Stimulated activated naive B cell treated with anti-CD40 and anti-IgM and Interleukin-4, amounts not matched to agents 10 μg/mL and 1 μg/mL and 100 μg/mL, for 72 hours (primary cell): Measurements from ENCODE around the gene TYROBP.

Experiments used
- ATAC-seq, 2 donors: fragments of 150-1000 bp; cut with Tn5 transposase; replicated peaks; 2 replicates each; pipeline ENCODE4 v1.10.0; 2021; ENCODE audit warnings: moderate library complexity in 1 of 2
- DNase-seq: peaks from one replicate; pipeline ENCODE4 v3.0.0; 2021
- H3K27ac Mint-ChIP-seq: one replicate; pipeline ENCODE4 v1.8.0; 2022; ENCODE audit warnings: mild to moderate bottlenecking, mixed read lengths
- H3K27me3 Mint-ChIP-seq, 2 donors: one replicate each; pipeline ENCODE4 v1.8.0; 2022; ENCODE audit warnings: mixed read lengths in 2 of 2
- H3K36me3 Mint-ChIP-seq, 2 donors: one replicate each; pipeline ENCODE4 v1.8.0; 2022; ENCODE audit warnings: mixed read lengths in 2 of 2, mild to moderate bottlenecking in 1 of 2
- H3K4me1 Mint-ChIP-seq, 2 donors: one replicate each; pipeline ENCODE4 v1.8.0; 2022; ENCODE audit warnings: mixed read lengths in 2 of 2, mild to moderate bottlenecking in 1 of 2
- H3K4me3 Mint-ChIP-seq, 2 donors: one replicate each; pipeline ENCODE4 v1.8.0; 2022; ENCODE audit warnings: mild to moderate bottlenecking in 2 of 2, mixed read lengths in 2 of 2, moderate library complexity in 1 of 2
- H3K9me3 Mint-ChIP-seq, 2 donors: one replicate each; pipeline ENCODE4 v1.8.0; 2022; ENCODE audit warnings: mixed read lengths in 2 of 2, mild to moderate bottlenecking in 1 of 2

The TYROBP gene

GRCh38 chr19:35938282-35939224, 30.5 kb upstream of the TYROBP start:
- Mint-ChIP-seq H3K9me3 (no peaks in the 10 kb centered on the region), H3K4me3 (no peak overlapping the region), H3K36me3 (no peaks in the 10 kb centered on the region), H3K27ac (no peak overlapping the region), H3K4me1 (peaks cover 12 to 21% of the 10 kb centered on the region in 2 donors), H3K27me3 (peaks cover 25 to 29% of the 10 kb centered on the region in 2 donors)
- DNase-seq (no peak), ATAC-seq (no peak)

- ATAC-seq = no peak
- DNase-seq = no peak
Measured at GRCh38 chr19:35937345-35938281, 29.5 kb upstream of the TYROBP start.

DNA sequence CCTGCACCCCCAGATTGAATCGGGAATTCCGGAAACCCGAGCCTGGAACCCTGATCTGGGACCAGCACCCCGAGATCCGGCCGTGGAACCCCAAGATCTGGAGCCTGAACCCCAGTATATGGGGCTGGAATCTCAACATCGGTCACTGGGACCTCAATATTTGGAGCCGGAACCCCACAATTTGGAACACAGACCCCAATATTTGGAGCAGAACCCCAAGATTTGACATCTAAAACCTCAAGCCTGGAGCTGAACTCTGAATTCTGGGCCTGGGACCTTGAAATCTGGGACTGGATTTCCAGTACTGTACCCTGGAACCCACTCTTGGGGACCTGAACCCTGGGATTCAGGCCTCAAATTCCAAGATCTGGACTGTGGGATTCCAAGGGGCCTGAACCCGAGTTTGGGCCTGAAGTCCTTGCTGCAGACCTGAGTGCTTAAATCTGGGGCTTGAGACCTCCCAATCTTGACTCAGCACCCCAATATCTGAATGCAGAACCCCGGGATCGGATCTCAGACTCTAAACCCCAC, 28.7 kb upstream of the TYROBP start:
- no peaks in the 10 kb centered on the region for H3K9me3 Mint-ChIP-seq
- DNase-seq (no peak), ATAC-seq (no peak)
- H3K27me3 Mint-ChIP-seq = peaks cover 22 to 23% of the 10 kb centered on the region in 2 donors
- peak overlapping the region; percentile 53 to 63 for H3K4me3 Mint-ChIP-seq
- no peaks in the 10 kb centered on the region for H3K36me3 Mint-ChIP-seq
- no peak overlapping the region for H3K27ac Mint-ChIP-seq
- peaks cover 15 to 25% of the 10 kb centered on the region in 2 donors for H3K4me1 Mint-ChIP-seq

More at GRCh38 chr19:35937345-35938281, 29.5 kb upstream of the TYROBP start:
- Mint-ChIP-seq H3K27me3 (peaks cover 22 to 23% of the 10 kb centered on the region in 2 donors), H3K27ac (no peak overlapping the region), H3K4me3 (peak overlapping the region in 1 of 2 donors; percentile 15), H3K9me3 (no peaks in the 10 kb centered on the region), H3K36me3 (no peaks in the 10 kb centered on the region), H3K4me1 (peaks cover 12 to 21% of the 10 kb centered on the region in 2 donors)

DNA sequence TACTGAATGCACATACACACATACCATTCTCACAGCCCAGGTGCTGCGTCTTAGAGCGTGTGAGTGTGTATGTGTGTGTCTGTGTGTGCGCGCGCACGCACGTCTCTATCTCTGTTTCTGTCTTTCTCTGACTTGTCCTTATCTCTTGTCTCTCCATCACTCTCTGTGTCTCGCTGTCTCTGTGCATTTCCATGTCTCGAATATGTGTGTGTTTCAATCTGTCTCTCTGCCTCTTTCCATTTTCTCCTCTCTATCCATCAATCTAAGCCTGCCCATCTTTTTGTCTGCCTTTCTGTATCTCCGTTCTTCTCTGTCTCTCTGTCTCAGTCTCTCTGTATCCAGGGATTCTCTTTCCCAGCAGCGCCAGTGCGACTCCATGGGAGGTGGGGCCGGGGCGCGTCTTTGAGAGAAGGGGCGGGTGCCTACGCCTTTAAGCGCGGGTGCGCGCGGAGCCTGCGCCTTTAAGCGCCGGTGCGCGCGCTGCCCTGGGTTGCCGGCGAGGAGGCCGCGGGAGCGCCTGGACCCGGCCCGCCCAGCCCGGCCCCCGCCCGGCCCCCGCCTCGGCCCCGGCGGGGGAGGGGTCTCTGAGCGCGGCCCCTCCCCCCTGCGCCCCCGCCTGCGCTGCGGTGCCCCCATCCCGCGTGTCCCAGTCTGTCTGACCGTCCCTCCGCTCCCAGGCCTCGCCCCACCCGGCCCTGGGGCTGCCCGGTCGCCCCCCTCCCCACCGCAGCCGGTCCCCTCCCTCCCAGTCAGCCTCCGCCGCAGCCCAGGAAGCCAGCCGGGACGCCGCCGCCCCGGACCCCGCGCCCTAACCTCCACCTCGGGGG, 28.0 kb upstream of the TYROBP start, which contains the start of gene LRFN3:
Gene LRFN3 (plus strand): TSS at position 464 of the 827 bp plus-strand sequence. CDS start 3,052 bp downstream, outside the sequence.
- no peak for ATAC-seq

DNA sequence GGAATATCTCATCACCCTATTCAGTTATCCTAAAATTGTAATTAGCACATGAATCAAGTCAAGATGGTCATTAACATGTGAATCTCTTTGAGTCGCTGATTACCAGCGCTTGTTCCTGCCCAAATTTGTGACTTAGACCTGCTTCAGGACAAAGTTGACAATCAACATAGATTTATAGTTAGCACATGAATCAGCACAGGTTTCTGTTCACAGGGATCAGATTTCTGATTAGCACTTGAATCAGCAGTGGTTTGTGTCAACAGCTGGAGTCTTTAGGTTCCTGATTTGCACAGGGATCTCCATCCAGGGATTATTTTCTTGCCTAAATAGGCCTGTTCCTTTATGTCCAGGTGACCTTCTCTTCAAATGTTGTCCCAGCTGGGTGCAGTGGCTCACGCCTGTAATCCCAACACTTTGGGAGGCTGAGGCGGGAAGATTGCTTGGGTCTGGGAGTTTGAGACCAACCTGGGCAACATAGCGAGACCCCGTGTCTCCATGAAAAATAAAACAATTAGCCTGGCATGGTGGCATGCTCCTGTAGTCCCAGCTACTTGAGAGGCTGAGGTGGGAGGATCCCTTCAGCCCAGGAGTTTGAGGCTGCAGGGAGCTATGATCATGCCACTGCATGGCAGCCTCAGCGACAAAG, 24.3 kb upstream of the TYROBP start:
- no peak for ATAC-seq
- DNase-seq = no peak
- Mint-ChIP-seq H3K27ac (no peak overlapping the region), H3K4me1 (peaks cover 27 to 47% of the 10 kb centered on the region in 2 donors), H3K9me3 (peaks cover 2 to 5% of the 10 kb centered on the region in 2 donors), H3K4me3 (no peak overlapping the region), H3K36me3 (peaks cover 0 to 1% of the 10 kb centered on the region in 2 donors), H3K27me3 (peaks cover 6 to 7% of the 10 kb centered on the region in 2 donors)

More for the DNA sequence above, 28.0 kb upstream of the TYROBP start, which contains the start of gene LRFN3:
- no peak for DNase-seq
- H3K4me1 Mint-ChIP-seq = peaks cover 18 to 31% of the 10 kb centered on the region in 2 donors
- no peak within 1 kb of the TSS for H3K27ac Mint-ChIP-seq
- H3K36me3 Mint-ChIP-seq = no peaks in the 10 kb centered on the region
- peaks cover 22 to 23% of the 10 kb centered on the region in 2 donors for H3K27me3 Mint-ChIP-seq
- peak within 1 kb of the TSS; percentile 71 to 82 for H3K4me3 Mint-ChIP-seq
- H3K9me3 Mint-ChIP-seq = no peaks in the 10 kb centered on the region

GRCh38 chr19:35931874-35932202, 23.7 kb upstream of the TYROBP start:
- no peak for DNase-seq
- H3K27me3 Mint-ChIP-seq = peaks cover 6 to 7% of the 10 kb centered on the region in 2 donors
- peaks cover 1 to 2% of the 10 kb centered on the region in 2 donors for H3K36me3 Mint-ChIP-seq
- peaks cover 2 to 5% of the 10 kb centered on the region in 2 donors for H3K9me3 Mint-ChIP-seq
- no peak overlapping the region for H3K27ac Mint-ChIP-seq
- ATAC-seq = peak in 1 of 2 donors; percentile 4
- peaks cover 30 to 52% of the 10 kb centered on the region in 2 donors for H3K4me1 Mint-ChIP-seq
- peak overlapping the region in 1 of 2 donors; percentile 88 for H3K4me3 Mint-ChIP-seq

- peaks cover 4 to 5% of the 10 kb centered on the region in 2 donors for H3K36me3 Mint-ChIP-seq
- peak; percentile 100 for DNase-seq
- H3K4me3 Mint-ChIP-seq = peak overlapping the region; percentile 75 to 88
- peaks cover 6 to 7% of the 10 kb centered on the region in 2 donors for H3K27me3 Mint-ChIP-seq
- H3K27ac Mint-ChIP-seq = peak overlapping the region; percentile 70
- peak; percentile 90 to 91 for ATAC-seq
- H3K9me3 Mint-ChIP-seq = peaks cover 2 to 5% of the 10 kb centered on the region in 2 donors
- peaks cover 34 to 57% of the 10 kb centered on the region in 2 donors for H3K4me1 Mint-ChIP-seq
Measured at GRCh38 chr19:35931161-35931873, 23.2 kb upstream of the TYROBP start.

- Mint-ChIP-seq H3K4me3 (peak overlapping the region; percentile 18 to 52), H3K27ac (peak overlapping the region; percentile 68), H3K36me3 (peaks cover 17 to 19% of the 10 kb centered on the region in 2 donors), H3K27me3 (no peaks in the 10 kb centered on the region), H3K9me3 (peaks cover 12 to 18% of the 10 kb centered on the region in 2 donors), H3K4me1 (peaks cover 30 to 50% of the 10 kb centered on the region in 2 donors)
- DNase-seq = no peak
- ATAC-seq = no peak
Measured at GRCh38 chr19:35929876-35930275, 21.8 kb upstream of the TYROBP start.

DNA sequence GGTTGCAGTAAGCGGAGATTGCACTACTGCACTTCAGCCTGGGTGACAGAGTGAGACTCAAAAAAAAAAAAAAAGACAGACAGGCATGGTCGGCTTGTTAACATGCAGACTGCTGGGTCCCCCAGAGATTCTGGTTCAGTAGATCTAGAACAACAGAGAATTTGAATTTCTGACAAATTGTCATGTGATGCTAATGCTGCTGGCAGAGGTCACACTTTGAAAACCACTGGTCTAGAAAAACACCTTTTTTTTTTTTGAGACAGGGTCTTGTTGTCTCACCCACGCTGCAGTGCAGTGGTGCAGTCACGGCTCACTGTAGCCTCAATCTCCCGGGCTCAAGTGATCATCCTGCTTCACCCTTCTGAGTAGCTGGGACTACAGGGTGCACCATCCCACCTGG, 20.4 kb upstream of the TYROBP start:
- Mint-ChIP-seq H3K9me3 (peaks cover 12 to 18% of the 10 kb centered on the region in 2 donors), H3K36me3 (peaks cover 17 to 19% of the 10 kb centered on the region in 2 donors), H3K27ac (peak overlapping the region; percentile 92), H3K4me1 (peaks cover 30 to 50% of the 10 kb centered on the region in 2 donors), H3K27me3 (no peaks in the 10 kb centered on the region), H3K4me3 (peak overlapping the region in 1 of 2 donors; percentile 46)
- DNase-seq (peak; percentile 61), ATAC-seq (peak; percentile 50 to 66)

DNA sequence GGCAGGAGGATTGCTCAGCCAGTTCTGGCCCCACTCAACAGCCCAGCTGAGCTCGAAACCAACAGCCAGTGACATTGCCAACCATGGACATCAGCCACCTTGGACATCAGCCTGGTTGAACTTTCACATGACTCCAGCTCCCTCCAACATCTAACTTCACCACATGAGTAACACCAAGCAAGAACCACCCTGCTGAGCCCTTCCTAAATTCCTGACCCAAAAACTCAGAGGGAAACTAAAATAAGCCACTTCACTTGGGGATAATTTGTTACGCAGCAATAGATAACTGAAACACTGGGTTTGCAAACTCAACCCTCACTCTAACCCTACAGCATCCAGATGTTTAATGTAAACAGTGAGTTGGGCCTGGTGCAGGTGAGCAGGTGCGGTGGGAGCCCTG, 17.4 kb upstream of the TYROBP start:
- Mint-ChIP-seq H3K27ac (no peak overlapping the region), H3K36me3 (peaks cover 17 to 19% of the 10 kb centered on the region in 2 donors), H3K4me1 (peaks cover 21 to 34% of the 10 kb centered on the region in 2 donors)

DNA sequence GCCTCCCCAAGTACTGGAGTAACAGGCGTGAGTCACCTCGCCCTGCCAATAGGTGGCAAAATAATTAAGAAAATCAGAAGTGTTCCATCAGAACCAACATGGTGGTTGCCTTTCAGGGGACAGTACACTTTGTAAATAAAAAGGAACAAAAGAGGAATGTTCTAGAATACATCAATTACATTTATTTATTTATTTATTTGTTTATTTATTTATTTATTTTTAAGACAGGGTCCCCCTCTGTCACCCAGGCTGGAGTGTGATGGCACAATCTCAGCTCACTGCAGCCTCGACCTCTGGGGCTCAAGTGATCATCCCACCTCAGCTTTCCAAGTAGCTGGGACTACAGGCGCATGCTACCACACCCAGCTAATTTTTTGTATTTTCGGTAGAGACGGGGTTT, 12.9 kb upstream of the TYROBP start:
- H3K27ac Mint-ChIP-seq = no peak overlapping the region
- H3K4me1 Mint-ChIP-seq = peaks cover 1 to 28% of the 10 kb centered on the region in 2 donors
- H3K9me3 Mint-ChIP-seq = peaks cover 9 to 11% of the 10 kb centered on the region in 2 donors
- DNase-seq (no peak), ATAC-seq (no peak)
- H3K27me3 Mint-ChIP-seq = no peaks in the 10 kb centered on the region
- H3K4me3 Mint-ChIP-seq = no peak overlapping the region
- peaks cover 11% of the 10 kb centered on the region in 2 donors for H3K36me3 Mint-ChIP-seq

More for the DNA sequence above, 17.4 kb upstream of the TYROBP start:
- H3K4me3 Mint-ChIP-seq = no peak overlapping the region
- H3K9me3 Mint-ChIP-seq = peaks cover 12 to 18% of the 10 kb centered on the region in 2 donors
- no peak for DNase-seq
- ATAC-seq = no peak
- no peaks in the 10 kb centered on the region for H3K27me3 Mint-ChIP-seq

GRCh38 chr19:35919306-35919705, 11.2 kb upstream of the TYROBP start:
- no peak overlapping the region for H3K4me3 Mint-ChIP-seq
- peaks cover 4 to 43% of the 10 kb centered on the region in 2 donors for H3K4me1 Mint-ChIP-seq
- no peaks in the 10 kb centered on the region for H3K9me3 Mint-ChIP-seq
- ATAC-seq (no peak), DNase-seq (no peak)
- no peak overlapping the region for H3K27ac Mint-ChIP-seq
- no peaks in the 10 kb centered on the region for H3K27me3 Mint-ChIP-seq
- H3K36me3 Mint-ChIP-seq = no peaks in the 10 kb centered on the region
